ENCODE data around the gene CXCL10.

GRCh38 chr4:75985116-75985515 is 38.2 kb downstream of the CXCL10 start:
- TF ChIP-seq CTCF (IDR thresholded peaks at IDR 0.05) = no peak
- TF ChIP-seq POLR2A (IDR thresholded peaks at IDR 0.05) = no peak

All from suprapubic skin (tissue), 3 donors.